GM18519 (cell line): ENCODE measurements around the gene PPP6R3.
"Not testable (repeated sequence)": the region's sequence is repeated elsewhere in the genome, so short reads cannot be mapped to it uniquely, and the experiment has no call there.

Experiments used
- ATAC-seq: cut with Tn5 transposase; IDR thresholded peaks from one replicate; pipeline ENCODE4 v1.9.1; 2021; ENCODE audit warnings: mild to moderate bottlenecking, moderate library complexity; ENCODE audit not compliant: unreplicated experiment, low FRiP score

The PPP6R3 gene

GRCh38 chr11:68635883-68636282, 175.3 kb downstream of the PPP6R3 start:
- ATAC-seq, result not testable (repeated sequence)

GRCh38 chr11:68639322-68639721, 178.8 kb downstream of the PPP6R3 start:
- not testable (repeated sequence) for ATAC-seq

GRCh38 chr11:68641880-68642279, 181.3 kb downstream of the PPP6R3 start:
- ATAC-seq, result no peak

- no peak for ATAC-seq
Measured at GRCh38 chr11:68643585-68643984, 183.0 kb downstream of the PPP6R3 start.

- ATAC-seq, result no peak
Measured at GRCh38 chr11:68646832-68647231, 186.3 kb downstream of the PPP6R3 start.

- no peak for ATAC-seq
Measured at GRCh38 chr11:68649851-68650555, 189.5 kb downstream of the PPP6R3 start.

- no peak for ATAC-seq
Measured at GRCh38 chr11:68650801-68651200, 190.2 kb downstream of the PPP6R3 start.

- no peak for ATAC-seq
Measured at GRCh38 chr11:68651208-68651984, 190.8 kb downstream of the PPP6R3 start.

- no peak for ATAC-seq
Measured at GRCh38 chr11:68651985-68652682, 191.6 kb downstream of the PPP6R3 start.

GRCh38 chr11:68652683-68653156, 192.2 kb downstream of the PPP6R3 start:
- ATAC-seq, result no peak

- ATAC-seq, result no peak
Measured at GRCh38 chr11:68653486-68654430, 193.2 kb downstream of the PPP6R3 start.

- no peak for ATAC-seq
Measured at GRCh38 chr11:68654978-68655377, 194.4 kb downstream of the PPP6R3 start.

- no peak for ATAC-seq
Measured at GRCh38 chr11:68655406-68655805, 194.9 kb downstream of the PPP6R3 start.

GRCh38 chr11:68655806-68656205, 195.3 kb downstream of the PPP6R3 start:
- no peak for ATAC-seq

GRCh38 chr11:68657021-68657780, 196.6 kb downstream of the PPP6R3 start:
- ATAC-seq, result no peak

- no peak for ATAC-seq
Measured at GRCh38 chr11:68658097-68658496, 197.5 kb downstream of the PPP6R3 start.

GRCh38 chr11:68658661-68659060, 198.1 kb downstream of the PPP6R3 start:
- no peak for ATAC-seq

GRCh38 chr11:68659158-68659921, 198.8 kb downstream of the PPP6R3 start:
- no peak for ATAC-seq
